ENCODE data around the gene ITPKA.

Gene ITPKA

DNA sequence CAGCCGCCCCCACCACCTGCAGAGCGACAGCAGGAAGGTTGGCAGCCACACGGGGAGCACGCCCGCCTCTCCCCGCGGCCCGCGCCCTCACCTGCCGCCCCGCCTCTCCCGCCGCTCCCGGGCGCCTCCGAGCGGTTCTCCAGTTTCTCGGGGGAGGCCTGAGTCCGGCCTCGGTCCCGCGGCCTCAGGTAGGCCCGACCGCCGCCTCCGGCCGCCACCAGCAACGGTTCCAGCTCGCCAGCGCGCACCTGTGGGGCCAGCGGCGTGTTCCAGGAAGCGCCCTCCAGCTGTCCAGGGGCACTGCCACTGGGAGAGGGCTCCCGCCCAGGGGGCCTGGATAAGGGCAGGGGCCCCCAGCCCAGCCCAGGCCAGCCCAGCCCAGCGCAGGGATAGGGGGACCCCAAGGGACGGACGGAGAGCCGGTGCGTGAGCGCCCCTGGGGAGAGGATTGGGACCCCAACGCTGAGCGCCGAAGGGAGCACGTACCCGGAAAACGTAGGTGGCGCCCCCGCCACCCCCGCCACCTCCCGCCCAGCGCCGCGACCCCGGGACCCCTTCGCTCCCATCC lies 17.7 kb downstream of the ITPKA start:
- DNase-seq (ENCODE audit: low read depth), result no peak

DNA sequence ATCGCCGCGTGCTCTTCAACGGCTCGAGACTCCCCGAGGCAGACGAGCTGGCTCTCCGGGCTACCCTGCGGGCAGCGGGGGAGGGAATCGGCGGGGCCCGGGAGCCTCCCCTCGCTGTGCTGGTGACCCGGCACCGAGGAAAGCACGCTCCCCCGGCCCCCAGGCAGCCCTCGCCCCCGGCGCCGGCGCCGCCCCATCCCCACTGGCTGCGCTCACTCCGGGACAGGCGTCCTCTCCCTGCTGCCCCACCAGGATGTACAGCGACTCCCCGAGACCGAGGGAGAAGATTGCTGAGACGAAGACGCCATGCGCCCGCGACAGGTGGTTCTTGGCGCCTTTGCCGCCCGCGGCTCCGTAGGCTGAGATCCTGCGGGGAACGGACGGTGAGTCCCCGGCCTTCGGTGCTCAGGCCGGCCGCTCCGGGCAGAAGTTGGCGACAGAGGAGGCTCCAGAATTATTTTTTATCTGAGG lies 18.3 kb downstream of the ITPKA start:
- DNase-seq (ENCODE audit: low read depth), result no peak

GRCh38 chr15:41512512-41512939 lies 18.9 kb downstream of the ITPKA start:
- DNase-seq (ENCODE audit: low read depth), result no peak

GRCh38 chr15:41512940-41513505 lies 19.3 kb downstream of the ITPKA start:
- no peak for DNase-seq (ENCODE audit: low read depth)

DNA sequence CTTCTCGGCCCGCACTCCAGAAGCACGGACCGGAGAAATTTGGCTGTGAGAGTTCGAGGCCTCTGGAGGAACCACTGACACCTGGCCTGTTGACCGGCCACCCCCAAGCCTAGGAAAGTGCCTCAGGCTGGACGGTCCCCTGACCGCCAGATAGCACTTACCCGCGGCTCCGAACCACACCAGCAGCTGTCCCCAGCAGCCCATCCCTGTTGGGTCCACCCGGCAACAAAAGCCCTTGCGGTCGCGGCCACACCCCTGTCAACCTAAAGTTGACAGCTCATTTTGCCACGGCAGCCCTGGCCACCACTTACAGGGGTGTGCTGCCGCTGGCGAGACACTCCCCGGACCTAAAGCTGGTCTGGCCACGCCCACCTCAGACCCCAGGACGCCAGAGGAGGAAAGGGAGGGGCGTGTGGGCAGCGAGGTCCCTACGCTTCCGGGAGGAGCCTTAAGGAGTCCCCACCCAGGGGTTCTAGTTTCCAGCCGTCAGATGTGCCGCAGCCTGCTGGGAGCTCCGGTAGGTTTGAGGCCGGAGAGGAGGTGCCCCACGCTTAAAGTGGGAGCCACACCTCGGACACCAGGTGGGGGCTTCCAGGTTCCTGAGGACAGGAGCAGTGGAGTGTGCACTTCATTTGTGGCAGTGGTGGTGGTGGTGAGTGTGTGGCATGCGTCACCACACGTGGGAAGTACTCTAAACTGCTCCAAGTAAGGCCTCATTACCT lies 20.0 kb downstream of the ITPKA start, which contains the start of gene LTK:
LTK (minus strand) TSS at position 322 of the 722 bp plus-strand sequence; CDS start at position 204, 118 bp downstream.
- DNase-seq (ENCODE audit: low read depth), result no peak

DNA sequence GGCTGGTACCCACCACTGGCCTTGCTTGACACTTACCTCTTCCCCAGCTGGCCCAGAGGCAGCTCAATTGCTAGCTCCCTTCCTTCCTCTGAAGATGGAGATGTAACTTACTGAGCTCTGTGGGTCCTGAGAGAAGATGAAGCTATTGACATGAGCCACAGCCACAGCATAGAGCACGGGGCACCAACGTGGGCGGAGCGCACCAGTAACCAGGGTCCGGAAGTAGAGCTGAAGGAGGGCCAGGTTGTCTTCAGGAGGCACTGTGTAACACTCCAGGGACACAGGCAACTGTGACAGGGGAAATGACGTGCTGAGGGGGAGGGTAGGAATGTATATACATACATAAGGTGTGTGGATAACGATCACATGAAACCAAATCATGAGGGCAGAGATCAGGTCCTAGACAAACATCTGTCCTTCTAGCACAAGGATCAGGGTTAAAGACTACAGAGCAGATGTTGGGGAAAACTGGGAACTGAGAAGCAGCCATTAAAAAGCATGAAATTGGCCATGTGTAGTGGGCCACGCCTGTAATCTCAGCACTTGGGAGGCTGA lies 24.3 kb downstream of the ITPKA start:
- no peak for DNase-seq (ENCODE audit: low read depth)

- DNase-seq (ENCODE audit: low read depth), result no peak
Measured at GRCh38 chr15:41520636-41521035, 27.0 kb downstream of the ITPKA start.

DNA sequence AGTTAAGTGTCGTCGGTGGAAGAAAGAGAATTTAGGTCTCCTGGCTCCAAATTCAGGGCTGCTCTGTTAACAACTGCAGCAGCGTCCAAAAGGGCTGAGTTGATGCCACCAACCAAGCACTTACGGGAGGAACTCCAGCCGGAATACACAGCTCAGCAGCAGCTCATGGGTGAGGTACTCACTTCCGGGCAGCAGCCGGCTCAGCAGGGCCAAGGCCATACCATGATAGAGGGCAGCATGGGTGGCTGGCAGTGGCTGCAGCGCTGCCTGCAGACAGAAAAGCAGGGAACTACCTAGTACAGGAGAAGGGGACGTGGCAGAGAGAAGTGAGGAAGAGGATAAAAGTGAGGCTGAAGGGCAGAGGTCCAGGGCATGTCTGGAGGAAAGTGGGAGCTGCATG lies 27.9 kb downstream of the ITPKA start:
- DNase-seq (ENCODE audit: low read depth), result no peak

GRCh38 chr15:41523097-41523496 lies 29.4 kb downstream of the ITPKA start:
- DNase-seq (ENCODE audit: low read depth), result no peak

GRCh38 chr15:41530363-41530956 lies 36.8 kb downstream of the ITPKA start:
- DNase-seq (ENCODE audit: low read depth), result no peak

GRCh38 chr15:41535544-41535943 lies 41.9 kb downstream of the ITPKA start:
- DNase-seq (ENCODE audit: low read depth), result no peak

- DNase-seq (ENCODE audit: low read depth), result no peak
Measured at GRCh38 chr15:41536866-41537265, 43.2 kb downstream of the ITPKA start.

DNA sequence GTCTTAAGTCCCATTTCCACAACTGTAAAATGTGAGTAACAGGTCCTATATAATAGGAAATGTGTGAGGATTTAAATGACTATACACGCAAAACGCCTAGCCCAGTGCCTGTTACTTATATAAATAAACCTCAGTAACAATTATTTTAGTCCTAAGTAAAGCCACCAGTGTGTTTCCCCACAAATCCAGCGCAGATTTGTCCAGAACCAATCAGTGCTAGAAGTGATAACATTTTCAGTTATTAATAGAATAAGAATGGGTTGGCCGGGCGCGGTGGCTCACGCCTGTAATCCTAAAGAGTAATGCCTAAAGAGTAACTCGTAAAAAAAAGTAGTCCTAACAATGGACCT lies 49.8 kb downstream of the ITPKA start:
- no peak for DNase-seq (ENCODE audit: low read depth)

- DNase-seq (ENCODE audit: low read depth), result no peak
Measured at GRCh38 chr15:41544650-41545015, 51.0 kb downstream of the ITPKA start.

- no peak for DNase-seq (ENCODE audit: low read depth)
Measured at GRCh38 chr15:41545218-41545617, 51.5 kb downstream of the ITPKA start.

DNA sequence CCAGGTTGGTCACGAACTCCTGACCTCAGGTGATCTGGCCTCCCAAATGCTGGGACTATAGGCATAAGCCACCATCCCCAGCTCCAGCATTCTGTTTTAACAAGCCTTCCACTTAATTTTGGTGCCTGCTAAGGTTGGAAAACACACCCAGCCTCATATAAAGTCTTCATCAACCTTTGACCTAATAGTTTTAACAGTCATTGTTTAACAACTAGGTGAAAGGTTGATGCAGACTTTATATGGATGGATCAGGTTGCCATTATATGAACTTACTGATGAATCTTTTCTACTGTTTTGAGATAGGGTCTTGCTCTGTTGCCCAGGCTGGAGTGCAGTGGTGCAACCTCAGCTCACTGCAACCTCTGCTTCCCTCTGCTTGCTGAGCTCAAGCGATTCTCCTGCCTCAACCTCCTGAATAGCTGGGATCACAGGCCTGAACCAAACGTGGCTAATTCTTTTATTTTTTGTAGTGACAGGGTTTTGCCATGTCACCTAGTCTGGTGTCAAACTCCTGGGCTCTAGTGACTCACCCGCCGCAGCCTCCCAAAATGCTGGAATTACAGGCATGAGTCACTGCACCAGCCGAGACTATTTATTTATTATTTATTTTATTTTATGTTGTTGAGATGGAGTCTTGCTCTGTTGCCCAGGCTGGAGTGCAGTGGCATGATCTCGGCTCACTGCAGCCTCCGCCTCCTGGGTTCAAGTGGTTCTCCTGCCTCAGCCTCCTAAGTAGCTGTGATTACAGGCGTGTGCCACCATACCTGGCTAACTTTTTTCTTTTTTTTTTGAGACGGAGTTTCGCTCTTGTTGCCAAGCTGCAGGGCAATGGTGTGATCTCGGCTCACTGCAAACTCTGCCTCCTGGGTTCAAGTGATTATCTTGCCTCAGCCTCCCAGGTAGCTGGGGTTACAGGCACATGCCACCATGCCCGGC lies 53.4 kb downstream of the ITPKA start:
- no peak for DNase-seq (ENCODE audit: low read depth)

DNA sequence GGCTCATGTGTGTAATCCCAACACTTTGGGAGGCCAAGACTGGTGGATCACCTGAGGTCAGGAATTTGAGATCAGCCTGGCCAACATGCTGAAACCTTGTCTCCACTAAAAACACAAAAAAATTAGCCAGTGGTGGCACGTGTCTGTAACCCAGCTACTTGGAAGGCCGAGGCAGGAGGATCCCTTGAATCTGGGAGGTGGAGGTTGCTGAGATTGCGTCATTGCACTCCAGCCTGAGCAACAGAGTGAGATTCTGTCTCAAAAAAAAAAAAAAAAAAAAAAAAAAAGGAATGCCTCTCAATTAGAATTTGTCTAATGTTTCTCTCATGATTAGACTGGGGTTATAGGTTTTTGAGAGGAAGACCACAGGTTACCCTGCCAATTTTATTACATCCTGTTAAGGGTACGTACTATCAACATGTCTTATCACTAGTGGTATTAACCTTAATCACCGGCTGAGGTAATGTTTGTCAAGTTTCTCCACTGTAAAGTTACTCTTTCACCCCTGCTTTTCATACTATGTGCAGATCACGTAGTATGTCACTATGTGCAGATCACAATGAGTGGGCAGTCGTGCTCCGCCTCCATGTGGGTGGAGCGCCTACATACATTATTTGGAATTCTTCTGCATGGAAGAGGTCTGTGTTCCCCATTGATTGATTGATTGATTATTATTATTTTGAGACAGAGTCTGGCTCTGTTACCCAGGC lies 56.5 kb downstream of the ITPKA start:
- DNase-seq (ENCODE audit: low read depth), result no peak
